GM18870 (cell line): ENCODE results near the gene CSNK2A3.
"Not testable (repeated sequence)": the region's sequence is repeated elsewhere in the genome, so short reads cannot be mapped to it uniquely, and the experiment has no call there.

Experiments
- ATAC-seq: cut with Tn5 transposase; IDR thresholded peaks from one replicate; pipeline ENCODE4 v1.9.1; 2021; ENCODE audit warnings: moderate library complexity; ENCODE audit not compliant: unreplicated experiment

The CSNK2A3 gene

GRCh38 chr11:11380340-11380739, 27.3 kb upstream of the CSNK2A3 start:
- ATAC-seq: no peak

- no peak for ATAC-seq
Measured at GRCh38 chr11:11379661-11380060, 26.6 kb upstream of the CSNK2A3 start.

GRCh38 chr11:11378184-11378940, 25.3 kb upstream of the CSNK2A3 start:
- ATAC-seq: no peak

- ATAC-seq: no peak
Measured at GRCh38 chr11:11374358-11375148, 21.5 kb upstream of the CSNK2A3 start.

- no peak for ATAC-seq
Measured at GRCh38 chr11:11373934-11374333, 20.9 kb upstream of the CSNK2A3 start.

GRCh38 chr11:11372461-11372860, 19.4 kb upstream of the CSNK2A3 start:
- no peak for ATAC-seq

- ATAC-seq: no peak
Measured at GRCh38 chr11:11370962-11371303, 17.9 kb upstream of the CSNK2A3 start.

GRCh38 chr11:11370255-11370961, 17.4 kb upstream of the CSNK2A3 start:
- no peak for ATAC-seq

- no peak for ATAC-seq
Measured at GRCh38 chr11:11366793-11367192, 13.7 kb upstream of the CSNK2A3 start.

- ATAC-seq: no peak
Measured at GRCh38 chr11:11363674-11364073, 10.6 kb upstream of the CSNK2A3 start.

GRCh38 chr11:11359611-11360010, 6.6 kb upstream of the CSNK2A3 start:
- no peak for ATAC-seq

- no peak for ATAC-seq
Measured at GRCh38 chr11:11356842-11357241, 3.8 kb upstream of the CSNK2A3 start.

- not testable (repeated sequence) for ATAC-seq
Measured at GRCh38 chr11:11351851-11352250, 1.2 kb downstream of the CSNK2A3 start.

GRCh38 chr11:11351042-11351586, 1.9 kb downstream of the CSNK2A3 start:
- no peak for ATAC-seq

GRCh38 chr11:11349870-11350337, 3.1 kb downstream of the CSNK2A3 start:
- no peak for ATAC-seq

- no peak for ATAC-seq
Measured at GRCh38 chr11:11349106-11349825, 3.8 kb downstream of the CSNK2A3 start.

- ATAC-seq: no peak
Measured at GRCh38 chr11:11348303-11348702, 4.7 kb downstream of the CSNK2A3 start.

- no peak for ATAC-seq
Measured at GRCh38 chr11:11347592-11347991, 5.5 kb downstream of the CSNK2A3 start.

GRCh38 chr11:11346303-11346702, 6.7 kb downstream of the CSNK2A3 start:
- ATAC-seq: no peak

GRCh38 chr11:11345099-11345498, 8.0 kb downstream of the CSNK2A3 start:
- no peak for ATAC-seq

GRCh38 chr11:11344045-11344444, 9.0 kb downstream of the CSNK2A3 start:
- no peak for ATAC-seq
